Thyroid gland (tissue), 4 donors: ENCODE measurements around the gene CABP4.

ENCODE experiments used
- CTCF ChIP-seq, 6 experiments: fragments of 200-600 bp in 3 of 6; fragments of 450-650 bp in 3 of 6; sonication (generic) in 3 of 6; IDR thresholded peaks; one replicate each; pipeline ENCODE4 v1.5.1; 2016 to 2019; ENCODE audit warnings: antibody characterized with exemption in 6 of 6, mild to moderate bottlenecking in 2 of 6, inconsistent platforms in 1 of 6, moderate library complexity in 1 of 6
- POLR2A ChIP-seq, 2 donors: fragments of 450-650 bp; IDR thresholded peaks; one replicate each; pipeline ENCODE4 v1.6.1; 2017; ENCODE audit warnings: antibody characterized with exemption in 2 of 2, mild to moderate bottlenecking in 2 of 2, moderate library complexity in 1 of 2

- TF ChIP-seq CTCF (IDR thresholded peaks at IDR 0.05), result no peak
- no peak for TF ChIP-seq POLR2A (IDR thresholded peaks at IDR 0.05)
These were observed 45.3 kb upstream of the CABP4 start for GRCh38 chr11:67409781-67410368.
